ENCODE measurements around the gene TBCB. TPM values are rescaled to one million over a fixed set of nuclear protein-coding genes. Genes with fewer than 3 reads are reported as not detected.

Gene TBCB
- polyA plus RNA-seq, 1 of the 3 experiments (the other 2 are of a cell fraction): 712 TPM

- DNase-seq: peak; percentile 93
- CTCF ChIA-PET: interaction anchor here (1.0 kb wide), 1 partner anchor 13 kb away, joined by 4 read pairs; no protein-coding TSS in a partner anchor
- peak overlapping the region; percentile 97 for H3K9ac ChIP-seq
- TF ChIP-seq USF2 (IDR thresholded peaks at IDR 0.05; ENCODE audit: borderline replicate concordance, low read depth, low read length) (no peak), TAF1 (IDR thresholded peaks at IDR 0.05; ENCODE audit: borderline replicate concordance, low read depth, low read length) (0 out of 2 replicates have a peak, but pooled peaks have one; percentile 2), NFIC (IDR thresholded peaks at IDR 0.05; ENCODE audit: borderline replicate concordance) (no peak), TEAD4 (IDR thresholded peaks at IDR 0.05; ENCODE audit: borderline replicate concordance, insufficient read depth) (no peak), FOXJ3 (CRISPR knock-in tag; IDR thresholded peaks at IDR 0.05) (no peak), GABPA (IDR thresholded peaks at IDR 0.05; ENCODE audit: low read depth) (no peak), POLR2AphosphoS5 (IDR thresholded peaks at IDR 0.05; ENCODE audit: low read depth, low read length) (no peak), USF1 (IDR thresholded peaks at IDR 0.05; ENCODE audit: borderline replicate concordance, low read depth) (no peak), CTCF (IDR thresholded peaks at IDR 0.05) (no peak), EZH2phosphoT487 (IDR thresholded peaks at IDR 0.05; ENCODE audit: borderline replicate concordance, low read depth) (no peak), CHD2 (IDR thresholded peaks at IDR 0.05; ENCODE audit: low read length, partially characterized antibody) (no peak), YY1 (IDR thresholded peaks at IDR 0.05; ENCODE audit: low read depth) (no peak), JUND (IDR thresholded peaks at IDR 0.05) (no peak), MEF2A (IDR thresholded peaks at IDR 0.05; ENCODE audit: borderline replicate concordance, low read depth) (no peak), ELF1 (IDR thresholded peaks at IDR 0.05) (no peak), ZBTB33 (IDR thresholded peaks at IDR 0.05; ENCODE audit: borderline replicate concordance, low read depth) (no peak), SMC3 (IDR thresholded peaks at IDR 0.05; ENCODE audit: low read depth, low read length) (no peak), RFX5 (IDR thresholded peaks at IDR 0.05; ENCODE audit: low read length) (no peak), MAX (IDR thresholded peaks at IDR 0.05; ENCODE audit: low read depth) (0 out of 2 replicates have a peak, but pooled peaks have one; percentile 7), RAD21 (IDR thresholded peaks at IDR 0.05; ENCODE audit: low read length) (no peak), EP300 (IDR thresholded peaks at IDR 0.05; ENCODE audit: borderline replicate concordance in 1 of 2, low read depth in 1 of 2, low read length in 1 of 2) (no peak), RCOR1 (IDR thresholded peaks at IDR 0.05; ENCODE audit: low read length) (no peak), REST (IDR thresholded peaks at IDR 0.05; ENCODE audit: low read depth, low read length) (no peak)
Observed at GRCh38 chr19:36141039-36141927, 26.0 kb downstream of the TBCB start.

More at GRCh38 chr19:36141039-36141927, 26.0 kb downstream of the TBCB start:
- Histone ChIP-seq H3K27ac (ENCODE audit: low read depth in 2 of 2, low read length in 1 of 2) (peak overlapping the region; percentile 82 to 93; a peak in 3 of 4 replicates), H2AFZ (ENCODE audit: low read depth) (no peak overlapping the region), H3K4me3 (ENCODE audit: low read depth in 2 of 2, low read length in 1 of 2) (peak overlapping the region; percentile 80 to 90), H3K36me3 (replicated peaks in 1 of 2; ENCODE audit: control insufficient read depth in 1 of 2, insufficient read depth in 2 of 2, low read length in 1 of 2) (peaks cover 31 to 41% of the 10 kb centered on the region in 2 experiments), H3K4me1 (ENCODE audit: control insufficient read depth in 1 of 2, insufficient read depth in 2 of 2, low read depth in 1 of 2, low read length in 1 of 2) (peaks cover 14% of the 10 kb centered on the region in 2 experiments; a peak in 3 of 4 replicates), H3K79me2 (ENCODE audit: insufficient read depth) (peaks cover 36% of the 10 kb centered on the region), H3K27me3 (ENCODE audit: insufficient read depth) (no peaks in the 10 kb centered on the region), H3K9me2 (no peaks in the 10 kb centered on the region), H3F3A (replicated peaks; ENCODE audit: insufficient read depth) (peaks cover 16% of the 10 kb centered on the region), H3K9me3 (no peaks in the 10 kb centered on the region), H4K20me1 (ENCODE audit: insufficient read depth) (peaks cover 30% of the 10 kb centered on the region), H3K4me2 (peak overlapping the region; percentile 80)
- POLR2A ChIA-PET: interaction anchor here (1.2 kb wide), 1 partner anchor 26 kb away, joined by 3 read pairs; the partner anchor contains the start of gene TBCB
- WGBS (ENCODE audit: low lambda C conversion rate): 25% methylated on average over 34 of the region's 42 CpGs
